Measurements from ENCODE around the gene MUS81. TPM values are rescaled to one million over a fixed set of nuclear protein-coding genes. Genes with fewer than 3 reads are reported as not detected.

The MUS81 gene
- total RNA-seq, 2 experiments from 2014 or later, result 37.7 to 39.2 TPM

DNA sequence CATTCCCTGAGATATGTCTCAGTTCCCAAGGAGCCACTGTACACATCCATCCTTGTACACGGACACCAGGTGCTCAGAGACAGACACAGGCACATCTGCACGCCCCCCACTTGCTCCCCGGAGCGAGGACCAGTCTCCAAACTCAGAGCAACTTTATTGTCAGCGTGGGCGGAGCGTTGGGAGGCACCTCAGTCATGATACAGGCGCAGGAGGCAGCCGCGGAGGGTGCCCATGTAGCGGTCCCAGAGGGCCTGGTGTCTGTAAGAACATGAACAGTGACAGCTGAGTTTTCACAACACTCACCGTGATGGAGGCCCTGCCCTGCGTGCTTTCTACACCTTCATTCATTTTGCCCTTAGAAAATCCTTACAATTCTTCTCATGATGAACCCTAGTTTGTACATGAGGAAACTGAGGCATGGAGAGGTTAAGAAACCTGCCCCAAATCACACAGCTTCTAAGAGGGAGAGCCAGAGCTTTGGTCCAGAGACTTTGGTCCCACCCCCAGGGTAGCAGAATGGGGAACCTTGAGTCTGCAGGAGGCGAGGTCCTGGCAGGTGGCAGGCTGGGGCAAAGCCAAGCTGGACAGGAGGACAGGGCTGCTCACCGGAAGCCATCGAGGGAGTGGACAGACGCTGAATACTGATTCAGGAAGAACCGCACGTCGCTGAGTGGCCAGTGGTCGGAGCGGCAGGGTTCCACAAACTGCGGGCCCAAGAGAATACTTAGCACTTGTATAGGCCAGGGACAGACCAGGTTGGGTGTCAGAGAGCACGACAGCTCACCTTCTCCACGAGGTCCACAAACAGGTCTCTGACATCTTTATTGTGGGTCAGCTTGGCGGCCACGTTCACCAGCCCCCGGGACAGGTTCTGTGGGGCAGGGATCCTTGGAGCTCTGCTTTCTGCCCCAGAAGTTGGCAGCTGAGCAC is 23.8 kb downstream of the MUS81 start:
- intact Hi-C loops (cut with DNase I, micrococcal nuclease), result loop anchor here (1.0 to 10.0 kb wide), 3 partner anchors 24 to 169 kb away; partner anchors contain the start of genes KAT5 (in 1 of the 2) and MUS81 (in 1 of the 2)
- TF ChIP-seq, protein P1, sequence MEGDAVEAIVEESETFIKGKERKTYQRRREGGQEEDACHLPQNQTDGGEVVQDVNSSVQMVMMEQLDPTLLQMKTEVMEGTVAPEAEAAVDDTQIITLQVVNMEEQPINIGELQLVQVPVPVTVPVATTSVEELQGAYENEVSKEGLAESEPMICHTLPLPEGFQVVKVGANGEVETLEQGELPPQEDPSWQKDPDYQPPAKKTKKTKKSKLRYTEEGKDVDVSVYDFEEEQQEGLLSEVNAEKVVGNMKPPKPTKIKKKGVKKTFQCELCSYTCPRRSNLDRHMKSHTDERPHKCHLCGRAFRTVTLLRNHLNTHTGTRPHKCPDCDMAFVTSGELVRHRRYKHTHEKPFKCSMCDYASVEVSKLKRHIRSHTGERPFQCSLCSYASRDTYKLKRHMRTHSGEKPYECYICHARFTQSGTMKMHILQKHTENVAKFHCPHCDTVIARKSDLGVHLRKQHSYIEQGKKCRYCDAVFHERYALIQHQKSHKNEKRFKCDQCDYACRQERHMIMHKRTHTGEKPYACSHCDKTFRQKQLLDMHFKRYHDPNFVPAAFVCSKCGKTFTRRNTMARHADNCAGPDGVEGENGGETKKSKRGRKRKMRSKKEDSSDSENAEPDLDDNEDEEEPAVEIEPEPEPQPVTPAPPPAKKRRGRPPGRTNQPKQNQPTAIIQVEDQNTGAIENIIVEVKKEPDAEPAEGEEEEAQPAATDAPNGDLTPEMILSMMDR (IDR thresholded peaks at IDR 0.05), result no peak
- Histone ChIP-seq H3K36me3 (ENCODE audit: insufficient read depth, low read length) (peaks cover 35% of the 10 kb centered on the region), H3K4me1 (ENCODE audit: insufficient read depth, low read length) (peaks cover 54% of the 10 kb centered on the region), H3K9me3 (ENCODE audit: control insufficient read depth in 1 of 2, insufficient read depth in 1 of 2, low read length in 2 of 2) (no peaks in the 10 kb centered on the region), H3K4me3 (ENCODE audit: low read length) (no peak overlapping the region), H3K27me3 (ENCODE audit: control insufficient read depth in 1 of 2, insufficient read depth in 2 of 2, low read length in 2 of 2) (no peaks in the 10 kb centered on the region), H3K27ac (ENCODE audit: low read depth in 1 of 2, low read length in 2 of 2) (no peak overlapping the region)
- Mint-ChIP-seq H3K4me1 (ENCODE audit: low read depth) (peaks cover 45% of the 10 kb centered on the region), H3K4me3 (peak overlapping the region; percentile 84), H3K27me3 (no peaks in the 10 kb centered on the region), H3K27ac (peak overlapping the region; percentile 75), H3K9me3 (no peaks in the 10 kb centered on the region), H3K36me3 (ENCODE audit: low read depth) (peaks cover 45% of the 10 kb centered on the region)
- POLR2A ChIA-PET, result interaction anchor here (0.7 to 3.0 kb wide), 13 partner anchors 10 to 387 kb away, joined by 3 to 56 read pairs (median 6); partner anchors contain the start of genes BANF1, CFL1, EIF1AD and KAT5
- CTCF ChIA-PET, result interaction anchor here (0.7 to 3.5 kb wide), 33 partner anchors 8 to 172 kb away, joined by 3 to 37 read pairs (median 5); partner anchors contain the start of genes BANF1, C11orf68, CFL1 and DRAP1
- DNase-seq, result no peak
- ATAC-seq (ENCODE audit: poor library complexity), result no peak

GRCh38 chr11:65884716-65885092 is 24.5 kb downstream of the MUS81 start:
- H3K9me3 ChIP-seq (ENCODE audit: control insufficient read depth in 1 of 2, insufficient read depth in 1 of 2, low read length in 2 of 2), result no peaks in the 10 kb centered on the region
- peaks cover 49% of the 10 kb centered on the region for H3K4me1 Mint-ChIP-seq (ENCODE audit: low read depth)
- no peaks in the 10 kb centered on the region for H3K9me3 Mint-ChIP-seq
- H3K4me1 ChIP-seq (ENCODE audit: insufficient read depth, low read length), result peaks cover 54% of the 10 kb centered on the region
- POLR2A ChIA-PET, result interaction anchor here (0.7 to 3.0 kb wide), 14 partner anchors 9 to 388 kb away, joined by 3 to 56 read pairs (median 6); partner anchors contain the start of genes BANF1, CFL1, EIF1AD and KAT5
- peaks cover 48% of the 10 kb centered on the region for H3K36me3 Mint-ChIP-seq (ENCODE audit: low read depth)
- peak; percentile 69 to 91 (median 80) for DNase-seq
- CTCF ChIA-PET, result interaction anchor here (0.7 to 3.5 kb wide), 34 partner anchors 8 to 173 kb away, joined by 3 to 37 read pairs (median 5); partner anchors contain the start of genes BANF1, C11orf68, CFL1 and DRAP1
- intact Hi-C loops (cut with DNase I, micrococcal nuclease), result loop anchor here (1.0 to 10.0 kb wide), 3 partner anchors 24 to 170 kb away; partner anchors contain the start of genes KAT5 (in 1 of the 2) and MUS81 (in 1 of the 2)
- peak overlapping the region; percentile 75 for H3K27ac Mint-ChIP-seq
- TF ChIP-seq, protein P1 (IDR thresholded peaks at IDR 0.05), result peak; percentile 99
- peak; percentile 47 for ATAC-seq (ENCODE audit: poor library complexity)
- no peaks in the 10 kb centered on the region for H3K27me3 Mint-ChIP-seq
- H3K27me3 ChIP-seq (ENCODE audit: control insufficient read depth in 1 of 2, insufficient read depth in 2 of 2, low read length in 2 of 2), result no peaks in the 10 kb centered on the region
- H3K36me3 ChIP-seq (ENCODE audit: insufficient read depth, low read length), result peaks cover 35% of the 10 kb centered on the region
- H3K27ac ChIP-seq (ENCODE audit: low read depth in 1 of 2, low read length in 2 of 2), result no peak overlapping the region
- no peak overlapping the region for H3K4me3 ChIP-seq (ENCODE audit: low read length)
- H3K4me3 Mint-ChIP-seq, result peak overlapping the region; percentile 84

DNA sequence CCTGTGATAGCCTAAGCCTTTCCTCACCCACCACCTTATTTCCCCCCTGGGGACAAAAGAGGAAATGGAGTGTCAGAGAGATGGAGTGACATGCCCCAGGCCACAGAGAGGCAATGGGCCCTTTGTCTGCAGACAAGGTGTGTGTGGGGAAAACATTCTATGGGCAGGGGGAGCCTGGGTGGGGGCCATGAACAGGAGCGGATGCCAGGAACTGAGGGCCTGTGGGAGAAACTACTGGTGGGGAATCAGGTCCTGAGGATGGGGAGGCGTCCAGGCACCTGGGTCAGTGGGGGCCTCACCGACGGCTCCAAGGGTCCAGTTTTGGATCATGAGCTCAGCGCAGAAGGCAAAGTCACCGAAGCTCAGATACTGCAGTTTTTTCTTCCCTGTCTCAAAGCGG is 25.0 kb downstream of the MUS81 start:
- Mint-ChIP-seq H3K9me3 (no peaks in the 10 kb centered on the region), H3K4me1 (ENCODE audit: low read depth) (peaks cover 51% of the 10 kb centered on the region), H3K36me3 (ENCODE audit: low read depth) (peaks cover 52% of the 10 kb centered on the region), H3K27me3 (no peaks in the 10 kb centered on the region), H3K27ac (peak overlapping the region; percentile 75), H3K4me3 (no peak overlapping the region)
- DNase-seq (no peak), ATAC-seq (ENCODE audit: poor library complexity) (no peak)
- ChIA-PET CTCF (interaction anchor here (0.7 to 3.5 kb wide), 31 partner anchors 7 to 497 kb away, joined by 3 to 37 read pairs (median 5); partner anchors contain the start of genes BANF1, C11orf68, CFL1 and DRAP1), POLR2A (interaction anchor here (0.6 to 3.0 kb wide), 15 partner anchors 9 to 388 kb away, joined by 3 to 56 read pairs (median 5); partner anchors contain the start of genes BANF1, CFL1, EIF1AD and FOSL1)
- intact Hi-C loops (cut with DNase I, micrococcal nuclease), result loop anchor here in 1 of 2 experiments (10.0 kb wide), 1 partner anchor 170 kb away; the partner anchor contains the start of gene KAT5
- Histone ChIP-seq H3K4me1 (ENCODE audit: insufficient read depth, low read length) (peaks cover 54% of the 10 kb centered on the region), H3K36me3 (ENCODE audit: insufficient read depth, low read length) (peaks cover 35% of the 10 kb centered on the region), H3K27me3 (ENCODE audit: control insufficient read depth in 1 of 2, insufficient read depth in 2 of 2, low read length in 2 of 2) (no peaks in the 10 kb centered on the region), H3K4me3 (ENCODE audit: low read length) (no peak overlapping the region), H3K27ac (ENCODE audit: low read depth in 1 of 2, low read length in 2 of 2) (no peak overlapping the region), H3K9me3 (ENCODE audit: control insufficient read depth in 1 of 2, insufficient read depth in 1 of 2, low read length in 2 of 2) (no peaks in the 10 kb centered on the region)
- TF ChIP-seq, protein P1 (IDR thresholded peaks at IDR 0.05), result no peak
